Measurements from ENCODE around the gene SCAF1. TPM values are rescaled to one million over a fixed set of nuclear protein-coding genes. Genes with fewer than 3 reads are reported as not detected.
A peak's percentile ranks its signal among the peaks of the same experiment; 100 is the strongest.

The SCAF1 gene
- total RNA-seq, 1 experiment from 2014 or later, result 103 TPM

DNA sequence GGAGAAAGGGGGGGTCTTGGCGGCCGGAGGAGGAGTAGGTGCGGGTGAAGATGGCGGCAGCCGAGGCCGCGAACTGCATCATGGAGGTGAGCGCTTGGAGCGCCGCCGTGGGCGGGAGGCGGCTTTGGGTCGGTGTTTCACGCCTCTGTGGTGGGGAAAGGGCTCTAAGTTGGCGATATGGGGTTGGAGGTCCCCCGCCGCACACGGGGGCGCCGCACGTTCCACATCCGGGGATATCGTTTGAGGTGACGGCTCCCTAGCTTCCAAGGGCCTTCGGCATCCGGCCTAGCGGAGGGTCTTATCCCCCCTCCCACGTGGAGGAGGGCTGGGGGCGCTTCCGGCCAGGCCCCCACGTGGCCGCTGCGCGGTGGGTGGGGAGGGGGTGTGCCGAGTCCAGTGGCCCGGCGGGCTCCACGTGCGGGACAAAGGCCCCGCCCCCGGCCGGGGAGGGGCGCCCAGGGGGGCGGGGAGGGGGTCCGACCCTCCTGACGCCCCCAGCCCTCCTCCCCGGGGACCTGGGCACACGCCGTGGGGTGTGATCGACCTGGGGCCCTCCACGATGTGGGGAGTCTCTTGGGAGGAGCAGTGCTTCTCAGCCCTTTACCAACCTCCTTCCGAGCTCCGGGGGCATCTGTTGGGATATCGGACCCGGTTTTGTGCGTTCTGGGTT, 35.4 kb downstream of the SCAF1 start, which contains the start of gene PRMT1 (continued):
- TF ChIP-seq OVOL2 (CRISPR knock-in tag; IDR thresholded peaks at IDR 0.05; ENCODE audit: borderline replicate concordance), result no peak
- TF ChIP-seq ESRRA (CRISPR knock-in tag; IDR thresholded peaks at IDR 0.05; ENCODE audit: borderline replicate concordance), result no peak
- TF ChIP-seq, protein P1, sequence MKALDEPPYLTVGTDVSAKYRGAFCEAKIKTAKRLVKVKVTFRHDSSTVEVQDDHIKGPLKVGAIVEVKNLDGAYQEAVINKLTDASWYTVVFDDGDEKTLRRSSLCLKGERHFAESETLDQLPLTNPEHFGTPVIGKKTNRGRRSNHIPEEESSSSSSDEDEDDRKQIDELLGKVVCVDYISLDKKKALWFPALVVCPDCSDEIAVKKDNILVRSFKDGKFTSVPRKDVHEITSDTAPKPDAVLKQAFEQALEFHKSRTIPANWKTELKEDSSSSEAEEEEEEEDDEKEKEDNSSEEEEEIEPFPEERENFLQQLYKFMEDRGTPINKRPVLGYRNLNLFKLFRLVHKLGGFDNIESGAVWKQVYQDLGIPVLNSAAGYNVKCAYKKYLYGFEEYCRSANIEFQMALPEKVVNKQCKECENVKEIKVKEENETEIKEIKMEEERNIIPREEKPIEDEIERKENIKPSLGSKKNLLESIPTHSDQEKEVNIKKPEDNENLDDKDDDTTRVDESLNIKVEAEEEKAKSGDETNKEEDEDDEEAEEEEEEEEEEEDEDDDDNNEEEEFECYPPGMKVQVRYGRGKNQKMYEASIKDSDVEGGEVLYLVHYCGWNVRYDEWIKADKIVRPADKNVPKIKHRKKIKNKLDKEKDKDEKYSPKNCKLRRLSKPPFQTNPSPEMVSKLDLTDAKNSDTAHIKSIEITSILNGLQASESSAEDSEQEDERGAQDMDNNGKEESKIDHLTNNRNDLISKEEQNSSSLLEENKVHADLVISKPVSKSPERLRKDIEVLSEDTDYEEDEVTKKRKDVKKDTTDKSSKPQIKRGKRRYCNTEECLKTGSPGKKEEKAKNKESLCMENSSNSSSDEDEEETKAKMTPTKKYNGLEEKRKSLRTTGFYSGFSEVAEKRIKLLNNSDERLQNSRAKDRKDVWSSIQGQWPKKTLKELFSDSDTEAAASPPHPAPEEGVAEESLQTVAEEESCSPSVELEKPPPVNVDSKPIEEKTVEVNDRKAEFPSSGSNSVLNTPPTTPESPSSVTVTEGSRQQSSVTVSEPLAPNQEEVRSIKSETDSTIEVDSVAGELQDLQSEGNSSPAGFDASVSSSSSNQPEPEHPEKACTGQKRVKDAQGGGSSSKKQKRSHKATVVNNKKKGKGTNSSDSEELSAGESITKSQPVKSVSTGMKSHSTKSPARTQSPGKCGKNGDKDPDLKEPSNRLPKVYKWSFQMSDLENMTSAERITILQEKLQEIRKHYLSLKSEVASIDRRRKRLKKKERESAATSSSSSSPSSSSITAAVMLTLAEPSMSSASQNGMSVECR (CRISPR knock-in tag; IDR thresholded peaks at IDR 0.05; ENCODE audit: borderline replicate concordance), result peak; percentile 89; the same call in 1 of the 2 replicates
- TF ChIP-seq, protein P2, sequence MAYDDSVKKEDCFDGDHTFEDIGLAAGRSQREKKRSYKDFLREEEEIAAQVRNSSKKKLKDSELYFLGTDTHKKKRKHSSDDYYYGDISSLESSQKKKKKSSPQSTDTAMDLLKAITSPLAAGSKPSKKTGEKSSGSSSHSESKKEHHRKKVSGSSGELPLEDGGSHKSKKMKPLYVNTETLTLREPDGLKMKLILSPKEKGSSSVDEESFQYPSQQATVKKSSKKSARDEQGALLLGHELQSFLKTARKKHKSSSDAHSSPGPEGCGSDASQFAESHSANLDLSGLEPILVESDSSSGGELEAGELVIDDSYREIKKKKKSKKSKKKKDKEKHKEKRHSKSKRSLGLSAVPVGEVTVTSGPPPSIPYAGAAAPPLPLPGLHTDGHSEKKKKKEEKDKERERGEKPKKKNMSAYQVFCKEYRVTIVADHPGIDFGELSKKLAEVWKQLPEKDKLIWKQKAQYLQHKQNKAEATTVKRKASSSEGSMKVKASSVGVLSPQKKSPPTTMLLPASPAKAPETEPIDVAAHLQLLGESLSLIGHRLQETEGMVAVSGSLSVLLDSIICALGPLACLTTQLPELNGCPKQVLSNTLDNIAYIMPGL (CRISPR knock-in tag; IDR thresholded peaks at IDR 0.05), result peak; percentile 61; the same call in 1 of the 2 replicates
- TF ChIP-seq CBFB (CRISPR knock-in tag; IDR thresholded peaks at IDR 0.05; ENCODE audit: low read depth), result no peak
- TF ChIP-seq ETV6 (CRISPR knock-in tag; IDR thresholded peaks at IDR 0.05), result no peak; the same call in 1 of the 2 replicates
- no peak for TF ChIP-seq RELA (CRISPR knock-in tag; IDR thresholded peaks at IDR 0.05; ENCODE audit: borderline replicate concordance)
- TF ChIP-seq, protein P3, sequence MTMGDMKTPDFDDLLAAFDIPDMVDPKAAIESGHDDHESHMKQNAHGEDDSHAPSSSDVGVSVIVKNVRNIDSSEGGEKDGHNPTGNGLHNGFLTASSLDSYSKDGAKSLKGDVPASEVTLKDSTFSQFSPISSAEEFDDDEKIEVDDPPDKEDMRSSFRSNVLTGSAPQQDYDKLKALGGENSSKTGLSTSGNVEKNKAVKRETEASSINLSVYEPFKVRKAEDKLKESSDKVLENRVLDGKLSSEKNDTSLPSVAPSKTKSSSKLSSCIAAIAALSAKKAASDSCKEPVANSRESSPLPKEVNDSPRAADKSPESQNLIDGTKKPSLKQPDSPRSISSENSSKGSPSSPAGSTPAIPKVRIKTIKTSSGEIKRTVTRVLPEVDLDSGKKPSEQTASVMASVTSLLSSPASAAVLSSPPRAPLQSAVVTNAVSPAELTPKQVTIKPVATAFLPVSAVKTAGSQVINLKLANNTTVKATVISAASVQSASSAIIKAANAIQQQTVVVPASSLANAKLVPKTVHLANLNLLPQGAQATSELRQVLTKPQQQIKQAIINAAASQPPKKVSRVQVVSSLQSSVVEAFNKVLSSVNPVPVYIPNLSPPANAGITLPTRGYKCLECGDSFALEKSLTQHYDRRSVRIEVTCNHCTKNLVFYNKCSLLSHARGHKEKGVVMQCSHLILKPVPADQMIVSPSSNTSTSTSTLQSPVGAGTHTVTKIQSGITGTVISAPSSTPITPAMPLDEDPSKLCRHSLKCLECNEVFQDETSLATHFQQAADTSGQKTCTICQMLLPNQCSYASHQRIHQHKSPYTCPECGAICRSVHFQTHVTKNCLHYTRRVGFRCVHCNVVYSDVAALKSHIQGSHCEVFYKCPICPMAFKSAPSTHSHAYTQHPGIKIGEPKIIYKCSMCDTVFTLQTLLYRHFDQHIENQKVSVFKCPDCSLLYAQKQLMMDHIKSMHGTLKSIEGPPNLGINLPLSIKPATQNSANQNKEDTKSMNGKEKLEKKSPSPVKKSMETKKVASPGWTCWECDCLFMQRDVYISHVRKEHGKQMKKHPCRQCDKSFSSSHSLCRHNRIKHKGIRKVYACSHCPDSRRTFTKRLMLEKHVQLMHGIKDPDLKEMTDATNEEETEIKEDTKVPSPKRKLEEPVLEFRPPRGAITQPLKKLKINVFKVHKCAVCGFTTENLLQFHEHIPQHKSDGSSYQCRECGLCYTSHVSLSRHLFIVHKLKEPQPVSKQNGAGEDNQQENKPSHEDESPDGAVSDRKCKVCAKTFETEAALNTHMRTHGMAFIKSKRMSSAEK (CRISPR knock-in tag; IDR thresholded peaks at IDR 0.05; ENCODE audit: borderline replicate concordance), result no peak
- TF ChIP-seq, protein P4, sequence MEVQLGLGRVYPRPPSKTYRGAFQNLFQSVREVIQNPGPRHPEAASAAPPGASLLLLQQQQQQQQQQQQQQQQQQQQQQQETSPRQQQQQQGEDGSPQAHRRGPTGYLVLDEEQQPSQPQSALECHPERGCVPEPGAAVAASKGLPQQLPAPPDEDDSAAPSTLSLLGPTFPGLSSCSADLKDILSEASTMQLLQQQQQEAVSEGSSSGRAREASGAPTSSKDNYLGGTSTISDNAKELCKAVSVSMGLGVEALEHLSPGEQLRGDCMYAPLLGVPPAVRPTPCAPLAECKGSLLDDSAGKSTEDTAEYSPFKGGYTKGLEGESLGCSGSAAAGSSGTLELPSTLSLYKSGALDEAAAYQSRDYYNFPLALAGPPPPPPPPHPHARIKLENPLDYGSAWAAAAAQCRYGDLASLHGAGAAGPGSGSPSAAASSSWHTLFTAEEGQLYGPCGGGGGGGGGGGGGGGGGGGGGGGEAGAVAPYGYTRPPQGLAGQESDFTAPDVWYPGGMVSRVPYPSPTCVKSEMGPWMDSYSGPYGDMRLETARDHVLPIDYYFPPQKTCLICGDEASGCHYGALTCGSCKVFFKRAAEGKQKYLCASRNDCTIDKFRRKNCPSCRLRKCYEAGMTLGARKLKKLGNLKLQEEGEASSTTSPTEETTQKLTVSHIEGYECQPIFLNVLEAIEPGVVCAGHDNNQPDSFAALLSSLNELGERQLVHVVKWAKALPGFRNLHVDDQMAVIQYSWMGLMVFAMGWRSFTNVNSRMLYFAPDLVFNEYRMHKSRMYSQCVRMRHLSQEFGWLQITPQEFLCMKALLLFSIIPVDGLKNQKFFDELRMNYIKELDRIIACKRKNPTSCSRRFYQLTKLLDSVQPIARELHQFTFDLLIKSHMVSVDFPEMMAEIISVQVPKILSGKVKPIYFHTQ (CRISPR knock-in tag; IDR thresholded peaks at IDR 0.05), result peak; percentile 72; the same call in 1 of the 2 replicates
- TF ChIP-seq TEAD4 (CRISPR knock-in tag; IDR thresholded peaks at IDR 0.05), result no peak
- TF ChIP-seq, protein P5, sequence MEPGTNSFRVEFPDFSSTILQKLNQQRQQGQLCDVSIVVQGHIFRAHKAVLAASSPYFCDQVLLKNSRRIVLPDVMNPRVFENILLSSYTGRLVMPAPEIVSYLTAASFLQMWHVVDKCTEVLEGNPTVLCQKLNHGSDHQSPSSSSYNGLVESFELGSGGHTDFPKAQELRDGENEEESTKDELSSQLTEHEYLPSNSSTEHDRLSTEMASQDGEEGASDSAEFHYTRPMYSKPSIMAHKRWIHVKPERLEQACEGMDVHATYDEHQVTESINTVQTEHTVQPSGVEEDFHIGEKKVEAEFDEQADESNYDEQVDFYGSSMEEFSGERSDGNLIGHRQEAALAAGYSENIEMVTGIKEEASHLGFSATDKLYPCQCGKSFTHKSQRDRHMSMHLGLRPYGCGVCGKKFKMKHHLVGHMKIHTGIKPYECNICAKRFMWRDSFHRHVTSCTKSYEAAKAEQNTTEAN (CRISPR knock-in tag; IDR thresholded peaks at IDR 0.05), result no peak
- TF ChIP-seq, protein P6, sequence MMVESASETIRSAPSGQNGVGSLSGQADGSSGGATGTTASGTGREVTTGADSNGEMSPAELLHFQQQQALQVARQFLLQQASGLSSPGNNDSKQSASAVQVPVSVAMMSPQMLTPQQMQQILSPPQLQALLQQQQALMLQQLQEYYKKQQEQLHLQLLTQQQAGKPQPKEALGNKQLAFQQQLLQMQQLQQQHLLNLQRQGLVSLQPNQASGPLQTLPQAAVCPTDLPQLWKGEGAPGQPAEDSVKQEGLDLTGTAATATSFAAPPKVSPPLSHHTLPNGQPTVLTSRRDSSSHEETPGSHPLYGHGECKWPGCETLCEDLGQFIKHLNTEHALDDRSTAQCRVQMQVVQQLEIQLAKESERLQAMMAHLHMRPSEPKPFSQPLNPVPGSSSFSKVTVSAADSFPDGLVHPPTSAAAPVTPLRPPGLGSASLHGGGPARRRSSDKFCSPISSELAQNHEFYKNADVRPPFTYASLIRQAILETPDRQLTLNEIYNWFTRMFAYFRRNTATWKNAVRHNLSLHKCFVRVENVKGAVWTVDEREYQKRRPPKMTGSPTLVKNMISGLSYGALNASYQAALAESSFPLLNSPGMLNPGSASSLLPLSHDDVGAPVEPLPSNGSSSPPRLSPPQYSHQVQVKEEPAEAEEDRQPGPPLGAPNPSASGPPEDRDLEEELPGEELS (CRISPR knock-in tag; IDR thresholded peaks at IDR 0.05), result 0 out of 2 replicates have a peak, but pooled peaks have one; percentile 29
- TF ChIP-seq KAT7 (CRISPR knock-in tag; IDR thresholded peaks at IDR 0.05; ENCODE audit: borderline replicate concordance), result peak; percentile 63; the same call in 1 of the 2 replicates
- peak; percentile 95 for TF ChIP-seq ZNF416 (CRISPR knock-in tag; IDR thresholded peaks at IDR 0.05)
- TF ChIP-seq GABPB1 (CRISPR knock-in tag; IDR thresholded peaks at IDR 0.05), result 0 out of 2 replicates have a peak, but pooled peaks have one; percentile 2
- TF ChIP-seq, protein P7, sequence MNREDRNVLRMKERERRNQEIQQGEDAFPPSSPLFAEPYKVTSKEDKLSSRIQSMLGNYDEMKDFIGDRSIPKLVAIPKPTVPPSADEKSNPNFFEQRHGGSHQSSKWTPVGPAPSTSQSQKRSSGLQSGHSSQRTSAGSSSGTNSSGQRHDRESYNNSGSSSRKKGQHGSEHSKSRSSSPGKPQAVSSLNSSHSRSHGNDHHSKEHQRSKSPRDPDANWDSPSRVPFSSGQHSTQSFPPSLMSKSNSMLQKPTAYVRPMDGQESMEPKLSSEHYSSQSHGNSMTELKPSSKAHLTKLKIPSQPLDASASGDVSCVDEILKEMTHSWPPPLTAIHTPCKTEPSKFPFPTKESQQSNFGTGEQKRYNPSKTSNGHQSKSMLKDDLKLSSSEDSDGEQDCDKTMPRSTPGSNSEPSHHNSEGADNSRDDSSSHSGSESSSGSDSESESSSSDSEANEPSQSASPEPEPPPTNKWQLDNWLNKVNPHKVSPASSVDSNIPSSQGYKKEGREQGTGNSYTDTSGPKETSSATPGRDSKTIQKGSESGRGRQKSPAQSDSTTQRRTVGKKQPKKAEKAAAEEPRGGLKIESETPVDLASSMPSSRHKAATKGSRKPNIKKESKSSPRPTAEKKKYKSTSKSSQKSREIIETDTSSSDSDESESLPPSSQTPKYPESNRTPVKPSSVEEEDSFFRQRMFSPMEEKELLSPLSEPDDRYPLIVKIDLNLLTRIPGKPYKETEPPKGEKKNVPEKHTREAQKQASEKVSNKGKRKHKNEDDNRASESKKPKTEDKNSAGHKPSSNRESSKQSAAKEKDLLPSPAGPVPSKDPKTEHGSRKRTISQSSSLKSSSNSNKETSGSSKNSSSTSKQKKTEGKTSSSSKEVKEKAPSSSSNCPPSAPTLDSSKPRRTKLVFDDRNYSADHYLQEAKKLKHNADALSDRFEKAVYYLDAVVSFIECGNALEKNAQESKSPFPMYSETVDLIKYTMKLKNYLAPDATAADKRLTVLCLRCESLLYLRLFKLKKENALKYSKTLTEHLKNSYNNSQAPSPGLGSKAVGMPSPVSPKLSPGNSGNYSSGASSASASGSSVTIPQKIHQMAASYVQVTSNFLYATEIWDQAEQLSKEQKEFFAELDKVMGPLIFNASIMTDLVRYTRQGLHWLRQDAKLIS (CRISPR knock-in tag; IDR thresholded peaks at IDR 0.05; ENCODE audit: borderline replicate concordance), result no peak
